Heart left ventricle (tissue), 13 donors: ENCODE results near the gene LRRN4.

ENCODE experiments used
- CTCF ChIP-seq, 12 donors: fragments of 200-600 bp; sonication (generic) in 4 of 12; IDR thresholded peaks; one replicate each; pipeline versions ENCODE4 v1.5.0 to v1.8.0; 2018 to 2022; ENCODE audit warnings: antibody characterized with exemption in 12 of 12, mild to moderate bottlenecking in 5 of 12
- POLR2A ChIP-seq, 2 donors: fragments of 450-650 bp; IDR thresholded peaks; one replicate each; pipeline ENCODE4 v1.6.1; 2017; ENCODE audit warnings: antibody characterized with exemption in 2 of 2, mild to moderate bottlenecking in 2 of 2, moderate library complexity in 2 of 2
- donor health status: ischemic (EF 13 %, LVEDD 7.1; RV severe dilation, severe dysfunction).
- donor health status: DM: no; HTN: yes; CAD: no.
- donor health status: DM: no; HTN: no; CAD: no.
- donor health status: ischemic (EF 25% LVEDD 6.9; RV normal size, moderate dysfunction).
- donor health status: ischemic (EF 25% LVEDD 5.7; RV mildly dilated, moderate dysfunction).
- donor health status: ischemic (EF 35%, LVEDD 5.7; RV mildly dilated, moderate dysfunction).
- donor health status: nonischemic (EF 11% LVEDD 7.7; RV severe dilation, severe dysfunction).
- donor health status: DM: yes; HTN: yes; CAD: no.
- donor health status: PGD.
- donor health status: ischemic (EF 29% LVEDD 5.4; RV normal size, mild dysfunction).
- donor health status: nonischemic (EF 23%, LVEDD 6.1; RV moderate dilation, normal function).

GRCh38 chr20:6094063-6094462 lies 40.2 kb upstream of the LRRN4 start:
- TF ChIP-seq CTCF (IDR thresholded peaks at IDR 0.05) (no peak), POLR2A (IDR thresholded peaks at IDR 0.05) (no peak)
